ENCODE results near the gene CRYBG1. TPM values are rescaled to one million over a fixed set of nuclear protein-coding genes. Genes with fewer than 3 reads are reported as not detected.
A peak's percentile ranks its signal among the peaks of the same experiment; 100 is the strongest.

CRYBG1 gene
- total RNA-seq, 1 donor from 2014 or later: 3.9 TPM

DNA sequence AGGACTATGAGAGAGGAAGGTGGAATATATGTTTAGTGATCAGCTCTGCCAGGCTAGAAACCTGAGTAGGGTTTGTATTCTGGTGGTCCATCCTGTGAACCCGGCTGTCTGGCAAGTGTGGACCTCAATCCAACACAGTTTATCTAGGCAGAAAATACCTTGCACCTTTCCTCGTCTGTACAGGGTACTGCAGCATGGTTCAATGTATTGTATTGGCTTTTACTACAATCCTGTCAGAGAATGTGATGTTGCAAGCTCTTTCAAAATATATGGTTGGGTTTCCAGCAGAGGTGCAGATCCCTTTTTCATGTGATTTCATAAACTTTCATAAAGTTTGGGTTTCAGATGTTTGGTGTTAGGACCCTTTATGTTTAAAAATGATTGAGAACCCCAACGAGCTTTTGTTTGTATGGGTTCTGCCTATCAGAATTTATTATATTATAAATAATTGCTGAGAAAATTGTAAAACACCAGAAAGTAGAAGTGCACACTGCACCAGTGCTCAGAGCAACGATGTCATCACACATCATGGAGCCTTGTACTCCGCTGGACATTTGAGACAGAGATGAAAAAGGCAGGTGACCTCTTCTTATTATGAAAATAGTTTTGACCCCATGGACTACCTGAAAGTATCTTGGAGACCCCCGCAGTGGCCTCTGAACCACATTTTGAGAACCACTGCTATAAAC is 162.2 kb downstream of the CRYBG1 start:
- no peak for DNase-seq (ENCODE audit: low spot score)
- Mint-ChIP-seq H3K27me3 (ENCODE audit: low read depth) (no peaks in the 10 kb centered on the region), H3K4me3 (ENCODE audit: unreplicated experiment) (no peak overlapping the region), H3K27ac (ENCODE audit: unreplicated experiment) (no peak overlapping the region), H3K9me3 (ENCODE audit: low read depth) (no peaks in the 10 kb centered on the region), H3K36me3 (ENCODE audit: low read depth) (no peaks in the 10 kb centered on the region), H3K4me1 (ENCODE audit: low read depth) (peaks cover 36% of the 10 kb centered on the region)
- TF ChIP-seq, protein P1, sequence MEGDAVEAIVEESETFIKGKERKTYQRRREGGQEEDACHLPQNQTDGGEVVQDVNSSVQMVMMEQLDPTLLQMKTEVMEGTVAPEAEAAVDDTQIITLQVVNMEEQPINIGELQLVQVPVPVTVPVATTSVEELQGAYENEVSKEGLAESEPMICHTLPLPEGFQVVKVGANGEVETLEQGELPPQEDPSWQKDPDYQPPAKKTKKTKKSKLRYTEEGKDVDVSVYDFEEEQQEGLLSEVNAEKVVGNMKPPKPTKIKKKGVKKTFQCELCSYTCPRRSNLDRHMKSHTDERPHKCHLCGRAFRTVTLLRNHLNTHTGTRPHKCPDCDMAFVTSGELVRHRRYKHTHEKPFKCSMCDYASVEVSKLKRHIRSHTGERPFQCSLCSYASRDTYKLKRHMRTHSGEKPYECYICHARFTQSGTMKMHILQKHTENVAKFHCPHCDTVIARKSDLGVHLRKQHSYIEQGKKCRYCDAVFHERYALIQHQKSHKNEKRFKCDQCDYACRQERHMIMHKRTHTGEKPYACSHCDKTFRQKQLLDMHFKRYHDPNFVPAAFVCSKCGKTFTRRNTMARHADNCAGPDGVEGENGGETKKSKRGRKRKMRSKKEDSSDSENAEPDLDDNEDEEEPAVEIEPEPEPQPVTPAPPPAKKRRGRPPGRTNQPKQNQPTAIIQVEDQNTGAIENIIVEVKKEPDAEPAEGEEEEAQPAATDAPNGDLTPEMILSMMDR (IDR thresholded peaks at IDR 0.05): no peak

GRCh38 chr6:106525107-106525881 is 164.8 kb downstream of the CRYBG1 start:
- H3K4me3 Mint-ChIP-seq (ENCODE audit: unreplicated experiment): no peak overlapping the region
- H3K36me3 Mint-ChIP-seq (ENCODE audit: low read depth): no peaks in the 10 kb centered on the region
- H3K9me3 Mint-ChIP-seq (ENCODE audit: low read depth): no peaks in the 10 kb centered on the region
- H3K27me3 Mint-ChIP-seq (ENCODE audit: low read depth): no peaks in the 10 kb centered on the region
- H3K27ac Mint-ChIP-seq (ENCODE audit: unreplicated experiment): peak overlapping the region; percentile 37
- TF ChIP-seq, protein P1 (IDR thresholded peaks at IDR 0.05): no peak
- DNase-seq (ENCODE audit: low spot score): no peak
- H3K4me1 Mint-ChIP-seq (ENCODE audit: low read depth): peaks cover 34% of the 10 kb centered on the region

- DNase-seq (ENCODE audit: low spot score): no peak
- TF ChIP-seq, protein P1 (IDR thresholded peaks at IDR 0.05): no peak
- H3K4me1 Mint-ChIP-seq (ENCODE audit: low read depth): peaks cover 34% of the 10 kb centered on the region
- H3K36me3 Mint-ChIP-seq (ENCODE audit: low read depth): no peaks in the 10 kb centered on the region
- H3K27ac Mint-ChIP-seq (ENCODE audit: unreplicated experiment): no peak overlapping the region
- no peak overlapping the region for H3K4me3 Mint-ChIP-seq (ENCODE audit: unreplicated experiment)
- H3K27me3 Mint-ChIP-seq (ENCODE audit: low read depth): no peaks in the 10 kb centered on the region
- H3K9me3 Mint-ChIP-seq (ENCODE audit: low read depth): no peaks in the 10 kb centered on the region
Observed at GRCh38 chr6:106525882-106526275, 165.4 kb downstream of the CRYBG1 start.

GRCh38 chr6:106527117-106527516 is 166.6 kb downstream of the CRYBG1 start:
- no peak for DNase-seq (ENCODE audit: low spot score)
- Mint-ChIP-seq H3K9me3 (ENCODE audit: low read depth) (no peaks in the 10 kb centered on the region), H3K36me3 (ENCODE audit: low read depth) (no peaks in the 10 kb centered on the region), H3K27me3 (ENCODE audit: low read depth) (no peaks in the 10 kb centered on the region), H3K4me3 (ENCODE audit: unreplicated experiment) (no peak overlapping the region), H3K27ac (ENCODE audit: unreplicated experiment) (peak overlapping the region; percentile 2), H3K4me1 (ENCODE audit: low read depth) (peaks cover 28% of the 10 kb centered on the region)
- TF ChIP-seq, protein P1 (IDR thresholded peaks at IDR 0.05): no peak

- no peak for DNase-seq (ENCODE audit: low spot score)
- H3K27me3 Mint-ChIP-seq (ENCODE audit: low read depth): no peaks in the 10 kb centered on the region
- no peaks in the 10 kb centered on the region for H3K9me3 Mint-ChIP-seq (ENCODE audit: low read depth)
- peak overlapping the region; percentile 96 for H3K27ac Mint-ChIP-seq (ENCODE audit: unreplicated experiment)
- H3K4me3 Mint-ChIP-seq (ENCODE audit: unreplicated experiment): no peak overlapping the region
- H3K36me3 Mint-ChIP-seq (ENCODE audit: low read depth): peaks cover 1% of the 10 kb centered on the region
- TF ChIP-seq, protein P1 (IDR thresholded peaks at IDR 0.05): no peak
- peaks cover 28% of the 10 kb centered on the region for H3K4me1 Mint-ChIP-seq (ENCODE audit: low read depth)
Observed at GRCh38 chr6:106527979-106528378, 167.5 kb downstream of the CRYBG1 start.
